ENCODE results near the gene LY6G6F. TPM values are rescaled to one million over a fixed set of nuclear protein-coding genes. Genes with fewer than 3 reads are reported as not detected.

LY6G6F gene
- total and polyA plus RNA-seq, 2 experiments from 2014 or later: not detected

- Histone ChIP-seq H3K79me2 (replicated peaks; ENCODE audit: insufficient read depth) (peaks cover 17% of the 10 kb centered on the region), H3K27me3 (ENCODE audit: insufficient read depth) (peaks cover 8% of the 10 kb centered on the region; the same call in 1 of the 2 replicates), H3K4me2 (peak overlapping the region; percentile 98), H3K36me3 (ENCODE audit: insufficient read depth) (peaks cover 29% of the 10 kb centered on the region), H3K27ac (ENCODE audit: low read depth) (peak overlapping the region; percentile 79), H4K20me1 (replicated peaks; ENCODE audit: insufficient read depth) (peaks cover 11% of the 10 kb centered on the region; the same call in 1 of the 2 replicates), H3K4me3 (peak overlapping the region; percentile 99), H2AFZ (peak overlapping the region; percentile 95), H3K4me1 (ENCODE audit: insufficient read depth) (peaks cover 21% of the 10 kb centered on the region), H3K9me2 (ENCODE audit: insufficient read depth) (no peaks in the 10 kb centered on the region), H3F3A (replicated peaks; ENCODE audit: low read depth) (peaks cover 43% of the 10 kb centered on the region)
- peaks cover 64% of the 10 kb centered on the region for H3K36me3 Mint-ChIP-seq (ENCODE audit: low read depth)
- ATAC-seq: peak; percentile 77
- H3K9me3 Mint-ChIP-seq: no peaks in the 10 kb centered on the region; the same call in 2 of the 3 replicates
- DNase-seq (ENCODE audit: low spot score): peak; percentile 96
- H3K27me3 Mint-ChIP-seq (ENCODE audit: insufficient read depth, low read depth, poor library complexity): peaks cover 21% of the 10 kb centered on the region
- peaks cover 30% of the 10 kb centered on the region for H3K4me1 Mint-ChIP-seq
- TF ChIP-seq POLR2AphosphoS5 (IDR thresholded peaks at IDR 0.05; ENCODE audit: low read depth): peak; percentile 71
- peak in 1 of 2 experiments; percentile 20; a peak in 1 of 4 replicates for TF ChIP-seq CTCF (conservative IDR thresholded peaks at IDR 0.05; ENCODE audit: low read depth in 2 of 2)
- TF ChIP-seq, protein P1, sequence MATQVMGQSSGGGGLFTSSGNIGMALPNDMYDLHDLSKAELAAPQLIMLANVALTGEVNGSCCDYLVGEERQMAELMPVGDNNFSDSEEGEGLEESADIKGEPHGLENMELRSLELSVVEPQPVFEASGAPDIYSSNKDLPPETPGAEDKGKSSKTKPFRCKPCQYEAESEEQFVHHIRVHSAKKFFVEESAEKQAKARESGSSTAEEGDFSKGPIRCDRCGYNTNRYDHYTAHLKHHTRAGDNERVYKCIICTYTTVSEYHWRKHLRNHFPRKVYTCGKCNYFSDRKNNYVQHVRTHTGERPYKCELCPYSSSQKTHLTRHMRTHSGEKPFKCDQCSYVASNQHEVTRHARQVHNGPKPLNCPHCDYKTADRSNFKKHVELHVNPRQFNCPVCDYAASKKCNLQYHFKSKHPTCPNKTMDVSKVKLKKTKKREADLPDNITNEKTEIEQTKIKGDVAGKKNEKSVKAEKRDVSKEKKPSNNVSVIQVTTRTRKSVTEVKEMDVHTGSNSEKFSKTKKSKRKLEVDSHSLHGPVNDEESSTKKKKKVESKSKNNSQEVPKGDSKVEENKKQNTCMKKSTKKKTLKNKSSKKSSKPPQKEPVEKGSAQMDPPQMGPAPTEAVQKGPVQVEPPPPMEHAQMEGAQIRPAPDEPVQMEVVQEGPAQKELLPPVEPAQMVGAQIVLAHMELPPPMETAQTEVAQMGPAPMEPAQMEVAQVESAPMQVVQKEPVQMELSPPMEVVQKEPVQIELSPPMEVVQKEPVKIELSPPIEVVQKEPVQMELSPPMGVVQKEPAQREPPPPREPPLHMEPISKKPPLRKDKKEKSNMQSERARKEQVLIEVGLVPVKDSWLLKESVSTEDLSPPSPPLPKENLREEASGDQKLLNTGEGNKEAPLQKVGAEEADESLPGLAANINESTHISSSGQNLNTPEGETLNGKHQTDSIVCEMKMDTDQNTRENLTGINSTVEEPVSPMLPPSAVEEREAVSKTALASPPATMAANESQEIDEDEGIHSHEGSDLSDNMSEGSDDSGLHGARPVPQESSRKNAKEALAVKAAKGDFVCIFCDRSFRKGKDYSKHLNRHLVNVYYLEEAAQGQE (IDR thresholded peaks at IDR 0.05; ENCODE audit: unreplicated experiment): no peak
- TF ChIP-seq ZNF462 (CRISPR knock-in tag; IDR thresholded peaks at IDR 0.05): no peak
- H3K27ac Mint-ChIP-seq: peak overlapping the region; percentile 96
- peak overlapping the region; percentile 93 for H3K4me3 Mint-ChIP-seq
Observed at GRCh38 chr6:31729979-31730630, 23.4 kb downstream of the LY6G6F start.
